ENCODE measurements around the gene TARM1.
"Not testable (repeated sequence)": the region's sequence is repeated elsewhere in the genome, so short reads cannot be mapped to it uniquely, and the experiment has no call there.

Gene TARM1

DNA sequence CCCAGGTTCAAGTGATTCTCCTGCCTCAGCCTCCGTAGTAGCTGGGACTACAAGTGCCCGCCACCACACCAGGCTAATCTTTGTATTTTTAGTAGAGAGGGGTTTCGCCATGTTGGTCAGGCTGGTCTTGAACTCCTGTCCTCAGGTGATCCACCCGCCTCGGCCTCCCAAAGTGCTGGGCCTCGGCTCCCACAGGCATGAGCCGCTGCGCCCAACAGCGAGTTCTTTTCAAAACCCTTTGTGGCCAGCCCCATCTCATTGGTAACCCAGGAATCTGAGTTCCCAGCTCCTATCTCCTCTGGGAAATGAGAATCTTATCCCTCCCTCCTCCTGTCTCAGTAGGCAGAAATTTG is 18.7 kb upstream of the TARM1 start:
- DNase-seq (ENCODE audit: low read depth, low spot score), result not testable (repeated sequence)

DNA sequence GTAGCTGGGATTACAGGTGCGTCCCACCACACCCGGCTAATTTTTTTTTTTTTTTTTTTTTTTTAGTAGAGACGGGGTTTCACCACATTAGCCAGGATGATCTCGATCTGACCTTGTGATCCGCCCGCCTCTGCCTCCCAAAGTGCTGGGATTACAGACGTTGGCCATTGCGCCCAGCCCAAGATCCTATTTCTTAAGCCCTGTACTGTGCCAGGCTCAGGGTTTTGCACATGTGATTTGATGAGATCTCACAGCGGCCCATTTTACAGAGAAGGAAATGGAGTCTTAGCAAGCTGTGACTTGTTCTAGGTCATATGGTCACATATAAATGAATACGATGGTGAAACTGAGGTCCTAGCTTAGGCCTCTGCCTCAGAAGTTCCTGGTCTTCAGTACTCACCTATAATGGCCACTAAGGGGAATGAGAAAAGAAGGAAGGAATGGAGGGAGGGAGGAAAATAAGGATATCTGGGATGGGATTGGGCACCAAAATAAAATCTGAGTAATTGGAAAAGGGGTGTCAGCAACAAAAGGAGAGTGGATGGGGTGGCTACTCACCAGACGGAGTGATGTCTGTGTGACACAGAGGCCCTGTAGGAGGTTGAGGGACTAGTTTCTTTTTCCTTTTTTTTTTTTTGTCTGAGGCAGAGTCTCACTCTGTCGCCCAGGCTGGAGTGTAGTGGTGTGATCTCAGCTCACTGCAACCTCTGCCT is 18.2 kb upstream of the TARM1 start:
- no peak for DNase-seq (ENCODE audit: low read depth, low spot score)

DNA sequence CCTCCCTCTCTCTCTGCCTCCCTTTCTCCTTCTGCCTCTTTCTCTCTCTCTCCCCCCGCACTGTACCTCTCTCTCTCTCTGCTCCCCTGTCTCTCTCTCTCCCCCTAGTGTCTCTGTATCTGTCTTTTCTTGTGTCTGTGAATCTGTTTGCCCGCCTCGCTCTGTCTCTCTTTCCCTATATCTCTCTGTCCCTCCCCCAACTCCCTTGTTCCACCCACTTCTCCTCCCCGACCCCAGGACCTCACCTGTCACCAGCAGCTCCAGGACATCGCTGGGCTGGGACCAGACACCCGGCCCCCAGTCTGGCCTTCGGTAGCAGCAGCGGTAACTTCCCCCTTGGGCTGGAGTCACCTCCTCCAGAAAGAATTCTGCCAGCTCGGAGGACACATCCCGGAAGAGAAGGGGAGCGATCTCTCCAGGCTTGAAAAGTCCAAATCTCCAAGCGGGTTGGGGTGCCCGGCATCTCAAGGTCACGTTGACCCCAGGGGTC is 15.5 kb upstream of the TARM1 start:
- no peak for DNase-seq (ENCODE audit: low read depth, low spot score)

DNA sequence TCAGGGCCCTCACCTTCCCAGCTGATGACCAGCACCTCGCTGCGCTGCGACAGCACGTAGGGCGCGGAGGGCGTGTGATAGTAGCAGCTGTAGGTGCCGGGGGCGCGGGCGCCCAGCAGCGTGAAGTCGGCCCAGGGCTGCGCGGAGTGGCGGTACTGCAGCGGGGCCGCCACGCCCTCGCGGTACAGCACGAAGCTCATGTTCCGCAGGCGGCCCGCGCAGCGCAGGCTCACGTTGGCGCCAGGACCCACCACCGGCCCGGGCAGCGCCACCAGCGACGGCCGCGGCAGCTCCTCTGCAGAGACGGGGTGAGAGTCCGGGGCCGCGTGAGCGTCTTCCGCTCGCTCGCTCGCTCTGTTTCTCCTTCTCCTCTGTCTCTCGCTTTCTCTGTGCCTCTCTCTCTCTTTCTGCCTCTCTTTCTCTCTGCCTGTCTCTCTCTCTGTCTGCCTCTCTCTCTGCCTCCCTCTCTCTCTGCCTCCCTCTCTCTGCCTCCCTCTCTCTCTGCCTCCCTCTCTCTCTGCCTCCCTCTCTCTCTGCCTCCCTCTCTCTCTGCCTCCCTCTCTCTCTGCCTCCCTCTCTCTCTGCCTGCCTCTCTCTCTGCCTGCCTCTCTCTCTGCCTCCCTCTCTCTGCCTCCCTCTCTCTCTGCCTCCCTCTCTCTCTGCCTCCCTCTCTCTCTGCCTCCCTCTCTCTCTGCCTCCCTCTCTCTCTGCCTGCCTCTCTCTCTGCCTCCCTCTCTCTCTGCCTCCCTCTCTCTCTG is 14.9 kb upstream of the TARM1 start:
- not testable (repeated sequence) for DNase-seq (ENCODE audit: low read depth, low spot score)

DNA sequence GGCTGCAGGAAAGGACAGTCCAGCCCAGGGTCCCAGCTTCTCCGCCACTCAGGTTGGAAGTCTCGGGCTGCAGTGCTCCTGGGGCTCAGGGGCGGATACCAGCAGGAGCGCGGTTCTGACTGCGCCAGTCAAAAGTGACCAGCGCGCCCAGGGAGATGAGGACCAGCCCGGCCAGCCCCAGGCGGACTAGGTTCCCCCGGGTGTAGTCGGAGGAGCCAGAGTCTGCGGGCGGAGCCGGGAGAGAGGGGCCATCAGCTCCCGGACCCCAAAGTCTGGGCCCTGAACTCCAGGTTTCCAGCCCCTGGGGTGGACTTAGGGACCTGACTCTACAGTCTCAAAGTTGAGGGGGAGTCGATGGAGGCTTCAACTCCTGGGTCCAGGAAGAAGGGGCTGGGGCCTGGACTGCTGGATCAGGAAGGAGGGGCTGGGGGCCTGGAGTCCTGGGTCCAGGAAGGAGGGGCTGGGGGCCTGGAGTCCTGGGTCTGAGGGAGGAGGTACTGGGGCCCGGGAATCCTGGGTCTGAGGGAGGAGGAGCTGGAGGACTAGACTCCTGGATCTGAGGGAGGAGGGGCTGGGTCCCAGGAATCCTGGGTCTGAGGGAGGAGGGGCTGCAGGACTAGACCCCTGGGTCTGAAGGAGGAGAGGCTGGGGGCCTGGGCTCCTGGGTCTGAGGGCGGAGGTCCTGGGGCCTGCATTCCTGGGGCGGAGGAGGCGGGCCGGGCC is 14.1 kb upstream of the TARM1 start:
- DNase-seq (ENCODE audit: low read depth, low spot score), result no peak

DNA sequence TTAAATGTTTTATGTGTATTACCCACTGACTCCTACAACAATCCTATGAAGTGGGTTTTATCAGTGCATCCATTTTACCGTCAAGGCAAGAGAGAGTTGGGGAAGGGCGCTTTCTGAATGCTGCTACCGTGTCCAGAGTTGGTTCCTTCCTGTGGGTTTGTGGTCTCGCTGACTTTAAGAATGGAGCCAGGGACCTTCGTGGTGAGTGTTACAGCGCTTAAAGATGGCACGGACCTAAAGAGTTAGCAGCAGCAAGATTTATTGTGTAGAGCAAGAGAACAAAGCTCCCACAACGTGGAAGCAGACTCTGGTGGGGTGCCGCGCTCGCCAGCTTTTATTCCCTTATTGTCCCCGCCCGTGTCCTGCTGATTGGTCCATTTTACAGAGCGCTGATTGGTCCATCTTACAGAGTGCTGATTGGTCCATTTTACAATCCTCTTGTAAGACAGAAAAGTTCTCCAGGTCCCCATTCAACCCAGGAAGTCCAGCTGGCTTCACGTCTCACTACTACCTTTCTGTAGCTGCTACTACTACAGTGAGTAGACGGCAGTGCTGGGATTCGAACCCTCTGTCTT is 13.3 kb upstream of the TARM1 start:
- no peak for DNase-seq (ENCODE audit: low read depth, low spot score)

DNA sequence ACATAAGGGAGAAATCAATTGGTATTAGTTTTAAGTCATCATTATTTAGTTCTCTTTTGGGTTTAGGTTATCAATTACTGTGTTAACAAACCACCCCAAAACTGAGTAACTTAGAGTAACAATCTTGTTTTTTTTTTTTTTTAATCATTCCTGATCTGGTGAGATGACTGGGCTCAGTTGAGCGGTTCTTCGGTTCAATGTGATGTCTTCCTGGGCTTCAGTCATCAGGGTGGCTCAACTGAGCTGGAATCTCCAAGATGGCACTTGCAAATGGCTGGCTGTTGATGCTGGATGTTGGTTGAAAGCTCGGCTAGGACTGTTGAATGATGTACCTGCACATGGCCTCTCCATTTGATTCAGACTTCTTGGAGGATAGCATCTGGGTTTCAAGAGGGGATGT is 3.2 kb upstream of the TARM1 start:
- no peak for DNase-seq (ENCODE audit: low read depth, low spot score)

DNA sequence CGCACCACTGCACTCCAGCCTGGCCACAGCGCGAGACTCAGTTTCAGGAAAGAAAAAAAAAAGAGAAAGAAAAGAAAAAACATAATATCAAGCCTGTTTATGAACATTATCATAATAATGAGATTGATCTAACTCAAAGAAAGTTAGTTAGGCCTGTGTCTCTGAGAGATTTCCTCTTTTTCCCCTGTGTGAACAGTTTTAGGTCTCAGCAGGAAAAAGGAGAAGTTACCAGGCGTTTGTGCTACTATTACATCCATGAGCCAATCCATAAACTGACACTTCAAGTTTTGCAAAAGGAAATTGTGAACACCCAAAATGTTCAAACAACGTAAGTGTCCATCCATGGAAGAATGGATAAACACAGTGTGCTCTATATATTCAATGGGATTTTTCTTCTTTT is 3.8 kb downstream of the TARM1 start:
- no peak for DNase-seq (ENCODE audit: low read depth, low spot score)

DNA sequence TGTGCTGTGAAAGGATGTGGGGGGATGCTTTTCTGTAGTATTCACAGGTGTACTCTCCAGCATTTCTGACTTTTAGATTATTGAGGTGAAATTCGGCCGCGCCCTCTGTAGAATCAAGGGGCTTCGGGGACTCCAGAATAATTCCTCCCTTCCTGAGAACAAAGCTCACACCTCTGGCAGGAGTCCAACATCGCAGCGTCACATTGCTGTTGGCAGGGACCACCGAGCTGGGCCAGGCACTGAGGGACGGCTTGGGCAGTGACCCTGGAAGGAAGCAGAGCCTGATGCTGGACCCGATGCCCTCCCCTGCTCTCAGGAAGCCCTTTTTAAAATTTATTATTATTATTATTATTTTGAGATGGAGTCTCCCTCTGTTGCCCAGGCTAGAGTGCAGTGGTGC is 6.3 kb downstream of the TARM1 start:
- no peak for DNase-seq (ENCODE audit: low read depth, low spot score)

DNA sequence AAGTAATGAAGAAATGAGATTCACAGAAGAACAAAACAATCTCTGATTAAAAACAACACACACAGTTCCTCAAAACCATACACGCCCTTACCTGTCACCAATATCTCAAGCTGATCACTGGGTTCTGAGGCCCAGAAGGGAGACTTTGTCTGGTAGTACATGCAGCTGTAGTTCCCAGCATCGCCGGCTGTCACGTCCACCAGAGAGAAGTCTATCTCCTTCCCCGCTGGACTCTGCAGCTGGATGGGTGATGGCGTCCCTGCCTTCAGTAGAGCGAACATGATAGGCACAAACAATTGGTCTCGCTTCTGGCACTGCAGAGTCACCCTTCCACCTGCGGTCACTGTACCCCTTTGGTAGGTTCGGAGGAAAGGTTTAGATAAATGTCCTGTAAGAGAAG is 7.3 kb downstream of the TARM1 start:
- no peak for DNase-seq (ENCODE audit: low read depth, low spot score)

DNA sequence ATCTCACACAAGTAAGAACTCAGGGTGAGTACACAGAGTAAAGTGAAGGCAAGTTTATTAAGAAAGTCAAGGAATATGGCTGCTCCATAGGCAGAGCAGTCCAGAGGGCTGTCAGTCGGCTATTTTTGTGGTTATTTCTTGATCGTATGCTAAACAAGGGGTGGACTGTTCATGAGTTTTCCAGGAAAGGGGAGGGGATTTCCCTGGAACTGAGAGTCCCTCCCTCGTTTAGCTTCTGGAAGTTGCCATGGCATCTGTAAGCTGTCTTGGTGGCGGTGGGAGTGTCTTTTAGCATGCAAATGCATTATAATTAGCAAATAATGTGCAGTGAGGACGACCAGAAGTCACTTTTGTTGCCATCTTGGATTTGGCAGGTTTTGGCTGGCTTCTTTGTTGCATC is 11.7 kb downstream of the TARM1 start:
- DNase-seq (ENCODE audit: low read depth, low spot score), result no peak

DNA sequence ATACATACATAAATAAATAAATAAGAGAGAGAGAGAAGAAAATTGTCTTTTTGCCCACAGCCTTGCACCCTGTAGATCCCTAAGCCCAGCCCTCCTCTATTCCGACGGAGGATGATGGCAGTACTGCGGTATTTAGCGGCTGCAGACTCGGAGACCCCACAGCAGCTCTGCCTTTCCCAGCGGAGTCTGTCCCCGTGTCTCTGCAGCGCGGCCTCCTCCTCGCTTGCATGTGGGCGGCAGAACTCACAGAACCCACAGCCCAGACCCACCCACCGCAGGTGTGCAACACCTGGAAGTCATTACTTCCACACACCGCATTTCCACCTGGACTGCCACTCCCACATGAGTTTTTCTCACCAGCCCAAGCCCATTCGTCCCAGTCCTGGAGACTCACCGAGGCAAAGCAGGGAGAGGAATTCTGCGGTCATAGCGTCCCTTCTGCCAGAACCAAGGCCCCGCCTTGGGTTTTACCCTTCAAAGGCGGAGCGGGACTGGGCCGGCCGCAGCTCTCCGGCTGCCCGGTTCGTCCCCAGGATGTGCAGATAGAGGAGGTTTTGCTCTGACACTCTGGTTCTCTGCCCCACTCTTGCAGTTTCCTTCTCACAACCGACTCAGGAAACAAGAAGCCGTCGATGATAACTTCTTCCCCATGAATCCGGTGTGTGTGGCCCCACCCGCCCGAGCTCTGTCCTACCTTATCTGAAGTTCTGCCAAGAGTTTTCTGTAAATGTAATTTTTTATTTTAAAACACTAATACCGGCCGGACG is 17.6 kb downstream of the TARM1 start, which contains the start of gene VSTM1:
VSTM1 (minus strand) TSS at position 548 of the 767 bp plus-strand sequence; CDS start at position 428, 120 bp downstream.
- DNase-seq (ENCODE audit: low read depth, low spot score), result no peak

DNA sequence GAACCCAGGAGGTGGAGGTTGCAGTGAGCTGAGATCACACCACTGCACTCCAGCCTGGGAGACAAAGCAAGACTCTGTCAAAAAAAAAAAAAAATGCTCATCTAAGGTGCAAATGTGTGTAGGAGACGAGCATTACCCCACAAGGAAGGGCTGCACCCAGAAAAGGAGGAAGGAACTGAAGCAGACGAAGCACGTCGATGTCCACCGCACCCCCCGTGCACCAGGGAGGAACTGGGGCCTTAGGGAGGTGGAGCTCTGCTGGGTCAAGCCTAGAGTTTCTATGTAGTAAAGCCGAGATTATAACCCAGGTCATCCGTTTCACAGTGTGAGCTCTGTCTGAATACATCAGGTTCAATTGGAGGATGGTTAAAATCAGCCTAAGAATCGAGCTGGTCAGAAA is 18.5 kb downstream of the TARM1 start:
- no peak for DNase-seq (ENCODE audit: low read depth, low spot score)

DNA sequence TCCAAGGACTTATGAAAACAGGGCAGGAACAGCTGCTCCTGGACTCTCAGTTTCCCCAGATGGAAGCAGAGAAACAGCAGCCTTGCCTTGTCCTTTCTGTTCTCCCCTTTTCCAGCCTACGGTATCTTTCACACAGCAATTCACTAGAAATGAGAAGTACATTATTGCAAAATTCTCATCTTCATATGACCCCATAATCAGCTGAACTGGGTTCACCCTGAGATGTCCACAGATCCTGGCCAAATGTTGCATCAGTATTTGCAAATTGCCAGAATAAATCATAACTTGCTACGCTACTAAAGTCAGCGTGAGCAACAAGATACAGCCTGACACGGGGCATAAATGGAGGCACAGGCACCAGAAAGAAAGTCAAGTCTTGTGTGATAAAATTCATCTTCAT is 33.5 kb downstream of the TARM1 start:
- no peak for DNase-seq (ENCODE audit: low read depth, low spot score)

DNA sequence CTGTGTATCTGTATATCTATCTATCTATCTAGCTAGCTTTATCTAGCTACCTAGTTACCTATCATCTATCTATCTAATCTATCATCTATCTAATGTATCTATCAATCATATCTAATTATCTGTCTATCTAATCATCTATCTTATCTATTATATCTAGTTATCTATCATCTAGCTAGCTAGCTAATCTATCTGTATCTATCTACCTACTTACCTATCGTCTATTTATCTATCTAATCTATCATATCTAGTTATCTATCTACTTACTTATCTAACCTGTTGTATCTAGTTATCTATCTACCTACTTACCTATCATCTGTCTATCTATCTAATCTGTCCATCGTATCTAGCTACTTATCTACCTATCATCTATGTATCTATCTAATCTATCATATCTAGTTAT is 35.4 kb downstream of the TARM1 start:
- no peak for DNase-seq (ENCODE audit: low read depth, low spot score)

DNA sequence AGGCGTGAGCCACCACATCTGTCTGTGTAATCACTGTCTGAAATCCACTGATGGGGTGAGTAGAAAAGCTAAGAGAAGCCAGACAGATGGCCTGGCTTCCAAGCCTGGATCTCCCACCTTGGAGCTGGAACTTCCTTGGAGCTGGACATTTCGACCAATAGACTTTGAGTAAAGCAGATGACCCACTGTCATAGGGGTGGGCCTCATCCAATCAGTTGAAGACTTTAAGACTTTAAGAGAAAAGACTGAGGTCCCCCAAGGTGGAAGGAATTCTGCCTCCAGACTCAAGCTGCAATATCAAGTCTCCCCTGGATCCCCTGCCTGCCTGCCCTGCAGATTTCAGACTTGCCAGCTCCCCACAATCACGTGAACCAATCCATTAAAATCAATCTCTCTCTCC is 38.2 kb downstream of the TARM1 start:
- no peak for DNase-seq (ENCODE audit: low read depth, low spot score)

DNA sequence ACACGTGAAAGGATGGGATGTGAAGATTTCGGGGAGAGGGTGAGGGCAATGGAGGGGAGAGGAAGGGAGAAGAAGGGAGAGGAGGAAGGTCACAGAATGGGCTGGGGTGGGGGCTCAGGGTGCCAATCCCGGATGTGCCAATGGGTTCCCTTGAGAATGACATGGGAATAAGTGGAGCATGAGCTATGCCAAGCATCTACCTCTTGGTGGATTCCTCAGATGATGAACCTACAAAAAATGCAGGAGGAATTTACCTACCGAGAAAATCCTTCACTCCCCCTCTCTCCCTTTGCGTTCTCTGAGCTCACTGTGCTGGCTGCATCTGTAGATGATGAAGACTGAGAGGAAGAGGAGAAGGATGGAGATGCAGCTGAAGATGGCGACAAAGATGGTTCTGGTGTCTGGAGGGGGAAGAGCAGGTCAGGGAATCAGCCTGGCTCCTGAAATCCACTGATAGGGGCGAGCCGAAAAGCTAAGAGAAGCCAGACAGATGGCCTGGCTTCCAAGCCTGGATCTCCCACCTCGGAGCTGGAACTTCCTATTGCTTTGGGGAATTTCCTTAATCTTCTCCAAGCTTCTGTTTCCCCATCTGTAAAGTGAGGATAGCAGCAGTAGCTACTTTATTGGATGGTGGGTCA is 39.1 kb downstream of the TARM1 start:
- peak; percentile 54 for DNase-seq (ENCODE audit: low read depth, low spot score)

DNA sequence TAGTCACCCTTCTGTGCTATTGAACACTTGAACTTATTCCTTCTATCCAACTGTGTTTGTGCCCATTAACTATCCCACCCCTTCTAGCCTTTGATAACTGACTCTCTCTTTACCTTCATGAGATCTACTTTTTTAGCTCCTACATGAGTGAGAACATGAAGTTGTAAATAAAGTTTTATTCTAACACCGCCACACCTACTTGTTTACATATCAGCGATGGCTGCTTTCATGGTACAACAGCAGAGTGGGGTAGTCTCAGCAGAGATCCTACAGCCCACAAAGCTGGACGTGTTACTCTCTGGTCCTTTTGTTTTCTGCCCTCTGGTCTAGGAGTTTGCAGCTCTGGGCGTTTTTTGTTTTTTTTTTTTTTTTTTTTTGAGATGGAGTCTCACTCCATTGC is 41.2 kb downstream of the TARM1 start:
- DNase-seq (ENCODE audit: low read depth, low spot score), result no peak

DNA sequence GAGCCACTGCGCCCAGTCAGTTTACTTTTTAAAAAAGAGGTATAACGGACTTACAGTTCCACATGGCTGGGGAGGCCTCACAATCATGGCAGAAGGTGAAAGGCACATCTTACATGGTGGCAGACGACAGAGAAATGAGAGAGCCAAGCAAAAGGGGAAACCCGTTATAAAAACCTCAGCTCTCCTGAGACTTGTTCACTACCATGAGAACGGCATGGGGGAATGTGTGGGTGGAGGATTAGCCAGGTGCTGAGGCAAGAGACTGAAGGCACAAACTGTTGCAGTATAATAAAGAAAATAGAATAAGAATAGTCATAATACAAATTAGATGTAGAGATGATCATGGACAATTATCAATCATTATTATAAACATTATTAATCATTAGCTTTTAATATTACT is 44.6 kb downstream of the TARM1 start:
- DNase-seq (ENCODE audit: low read depth, low spot score), result not testable (repeated sequence)

DNA sequence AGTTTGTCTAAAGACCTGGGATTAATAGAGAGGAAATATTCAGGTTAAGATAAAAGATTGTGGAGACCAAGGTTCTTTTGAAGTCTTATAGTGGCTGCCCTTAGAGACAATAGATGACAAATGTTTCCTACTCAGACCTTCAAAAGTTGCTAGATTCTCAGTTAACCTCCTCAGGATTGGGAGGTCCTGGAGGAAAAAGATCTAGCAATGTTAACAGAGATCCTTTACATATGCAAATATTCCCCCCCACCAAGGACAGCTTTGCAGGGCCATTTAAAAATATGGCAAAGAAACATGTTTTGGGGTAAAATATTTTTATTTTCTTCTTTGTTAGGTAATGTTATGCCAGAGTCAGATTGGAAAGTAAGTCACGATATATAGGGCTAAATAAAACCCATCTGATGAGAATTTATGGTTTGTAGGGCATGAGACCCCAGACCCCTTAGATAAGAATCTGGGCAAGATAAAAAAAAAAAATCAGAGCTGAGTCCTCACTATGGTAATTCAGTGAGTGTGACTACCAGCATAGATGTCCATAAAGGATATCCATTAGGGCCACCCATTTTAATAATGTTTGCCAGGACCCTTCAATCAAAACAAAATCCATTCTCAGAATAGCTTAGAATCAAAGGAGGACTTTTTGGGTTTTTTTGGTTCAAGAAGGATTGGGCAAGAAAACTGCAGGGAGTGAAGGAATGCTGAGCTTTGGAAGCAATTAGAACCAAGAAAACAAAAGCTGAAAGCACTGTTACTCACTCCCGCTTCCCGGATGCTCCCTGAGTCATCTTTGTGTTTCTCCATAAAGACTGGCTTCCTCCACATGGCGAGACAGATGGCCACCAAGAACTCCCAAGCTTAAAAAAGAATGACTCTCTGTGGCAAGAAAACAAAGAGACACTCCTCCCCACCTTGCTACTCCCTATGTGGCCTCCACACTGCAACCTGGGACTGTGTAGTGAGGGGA is 45.7 kb downstream of the TARM1 start:
- DNase-seq (ENCODE audit: low read depth, low spot score), result peak; percentile 84

All from iPS DF 19.7 (cell line).